IMR-90 (cell line): Measurements from ENCODE around the gene IP6K1. TPM values are rescaled to one million over a fixed set of nuclear protein-coding genes. Genes with fewer than 3 reads are reported as not detected.

Experiments used
- ATAC-seq: fragments of 200-7000 bp; cut with Tn5 transposase; 2 replicates; pipeline ENCODE4 v1.9.1; 2020; ENCODE audit warnings: low read depth, mild to moderate bottlenecking, moderate library complexity
- BruUV-seq: library from RNA; stranded (reverse); fragments of 400-500 nt; replicated peaks from 2 replicates; lab custom pipeline; 2021; lab: Mats Ljungman, UMichigan
- CTCF ChIA-PET: fragments of 300-600 bp; formaldehyde crosslinking; extraction: SDS; loops from one replicate; lab custom pipeline; 2021; ENCODE audit warnings: antibody characterized with exemption; lab: Yijun Ruan, JAX
- POLR2A ChIA-PET: fragments of 300-600 bp; sonication (Branson Sonifier 250); formaldehyde crosslinking; loops from one replicate; lab custom pipeline; 2022; ENCODE audit warnings: antibody characterized with exemption; ENCODE audit not compliant: unreplicated experiment; lab: Charles Lee
- DNase-seq: peaks from one replicate; pipeline ENCODE4 v3.0.0; 2013
- H2AFZ ChIP-seq: replicated peaks from 2 replicates; pipeline ENCODE3; 2013; ENCODE audit warnings: low read length, mild to moderate bottlenecking; ENCODE audit not compliant: poor library complexity
- H2AK5ac ChIP-seq: 2 replicates; pipeline ENCODE4 v1.6.1; 2013; ENCODE audit warnings: low read depth, low read length, inconsistent platforms
- H2AK9ac ChIP-seq: replicated peaks from 2 replicates; pipeline ENCODE3; 2013; ENCODE audit warnings: mild to moderate bottlenecking, low read depth, low read length, moderate library complexity; ENCODE audit not compliant: poor library complexity
- H2BK120ac ChIP-seq: 2 replicates; pipeline ENCODE4 v1.6.1; 2013; ENCODE audit warnings: low read depth, low read length, inconsistent platforms
- H2BK15ac ChIP-seq: 3 replicates; pipeline ENCODE4 v1.6.1; 2013; ENCODE audit warnings: low read depth, low read length, inconsistent platforms
- H2BK20ac ChIP-seq: 2 replicates; pipeline ENCODE4 v1.6.1; 2013; ENCODE audit warnings: low read depth, mild to moderate bottlenecking, inconsistent platforms, low read length, moderate library complexity
- H2BK5ac ChIP-seq: 2 replicates; pipeline ENCODE4 v1.6.1; 2013; ENCODE audit warnings: mild to moderate bottlenecking, low read depth, low read length, inconsistent platforms; ENCODE audit not compliant: poor library complexity, severe bottlenecking
- H3K14ac ChIP-seq: replicated peaks from 2 replicates; pipeline ENCODE4 v1.6.1; 2013; ENCODE audit warnings: low read depth, low read length, inconsistent platforms
- H3K18ac ChIP-seq: 2 replicates; pipeline ENCODE4 v1.6.1; 2013; ENCODE audit warnings: low read depth, low read length, control low read depth
- H3K23ac ChIP-seq: 2 replicates; pipeline ENCODE4 v1.6.1; 2013; ENCODE audit warnings: low read depth, low read length, inconsistent platforms
- H3K27ac ChIP-seq: 2 replicates; pipeline ENCODE4 v1.5.1; 2013; ENCODE audit warnings: mild to moderate bottlenecking, control low read depth, low read length; ENCODE audit not compliant: insufficient read depth
- H3K27me3 ChIP-seq: 2 replicates; pipeline ENCODE4 v1.6.1; 2013; ENCODE audit warnings: low read length; ENCODE audit not compliant: control insufficient read depth, insufficient read depth
- H3K36me3 ChIP-seq: 2 replicates; pipeline ENCODE4 v1.6.1; 2013; ENCODE audit warnings: low read length, mixed read lengths; ENCODE audit not compliant: control insufficient read depth, insufficient read depth
- H3K4ac ChIP-seq: 2 replicates; pipeline ENCODE4 v1.6.1; 2013; ENCODE audit warnings: low read depth, low read length, inconsistent platforms
- H3K4me1 ChIP-seq: 2 replicates; pipeline ENCODE4 v1.6.1; 2013; ENCODE audit warnings: low read length, mixed read lengths; ENCODE audit not compliant: control insufficient read depth, insufficient read depth
- H3K4me2 ChIP-seq: 2 replicates; pipeline ENCODE4 v1.6.1; 2013; ENCODE audit warnings: low read depth, mild to moderate bottlenecking, control low read depth, low read length, moderate library complexity
- H3K4me3 ChIP-seq: 2 replicates; pipeline ENCODE4 v1.5.1; 2013; ENCODE audit warnings: low read depth, mild to moderate bottlenecking, control low read depth, low read length, moderate library complexity; ENCODE audit not compliant: insufficient read depth
- H3K56ac ChIP-seq: 2 replicates; pipeline ENCODE4 v1.6.1; 2013; ENCODE audit warnings: low read length, inconsistent platforms; ENCODE audit not compliant: insufficient read depth; ENCODE audit errors: extremely low read depth
- H3K79me1 ChIP-seq, 2 experiments: 2 replicates each; pipeline ENCODE4 v1.6.1; 2013; ENCODE audit warnings: low read length in 2 of 2, inconsistent platforms in 1 of 2, low read depth in 1 of 2
- H3K9ac ChIP-seq: 2 replicates; pipeline ENCODE4 v1.6.1; 2013; ENCODE audit warnings: low read depth, low read length, control low read depth
- H3K9me1 ChIP-seq: 2 replicates; pipeline ENCODE4 v1.6.1; 2013; ENCODE audit warnings: low read length, inconsistent platforms; ENCODE audit not compliant: insufficient read depth
- H3K9me3 ChIP-seq: 2 replicates; pipeline ENCODE4 v1.6.1; 2013; ENCODE audit warnings: low read length; ENCODE audit not compliant: control insufficient read depth, insufficient read depth
- H4K20me1 ChIP-seq: 2 replicates; pipeline ENCODE4 v1.6.1; 2013; ENCODE audit warnings: low read length, inconsistent platforms; ENCODE audit not compliant: insufficient read depth
- H4K5ac ChIP-seq: 2 replicates; pipeline ENCODE4 v1.6.1; 2013; ENCODE audit warnings: mild to moderate bottlenecking, low read depth, low read length, control low read depth
- H4K8ac ChIP-seq, 2 experiments: 2 replicates each; pipeline ENCODE4 v1.6.1; 2013; ENCODE audit warnings: low read depth in 2 of 2, low read length in 2 of 2, control low read depth in 1 of 2, inconsistent platforms in 1 of 2
- H4K91ac ChIP-seq: 2 replicates; pipeline ENCODE4 v1.6.1; 2013; ENCODE audit warnings: low read depth, low read length, inconsistent platforms; ENCODE audit not compliant: insufficient read depth
- FOS ChIP-seq: fragments of 150-350 bp; IDR thresholded peaks from 2 replicates; pipeline ENCODE4 v1.6.1; 2016; ENCODE audit warnings: low read depth, low read length
- MAZ ChIP-seq: IDR thresholded peaks from 2 replicates; pipeline ENCODE4 v1.6.1; 2012; ENCODE audit warnings: low read depth, mild to moderate bottlenecking, low read length, improper control_type of control experiment, moderate library complexity, borderline replicate concordance
- RFX5 ChIP-seq: IDR thresholded peaks from 2 replicates; pipeline ENCODE4 v1.8.0; 2012; ENCODE audit warnings: low read depth, mild to moderate bottlenecking, low read length, moderate library complexity
- SMC3 ChIP-seq: fragments of 150-350 bp; IDR thresholded peaks from 2 replicates; pipeline ENCODE4 v1.6.1; 2016; ENCODE audit warnings: low read depth, mild to moderate bottlenecking, antibody characterized with exemption, low read length, moderate library complexity
- USF2 ChIP-seq: fragments of 150-350 bp; IDR thresholded peaks from 2 replicates; pipeline ENCODE4 v1.6.1; 2017; ENCODE audit warnings: mild to moderate bottlenecking, antibody characterized with exemption, low read length, low read depth
- WGBS, 2 experiments: methylation state at CpG; one replicate each; pipeline versions ENCODE4 v1.1.5 to v1.1.7; 2013; ENCODE audit warnings: missing lambda C conversion rate in 2 of 2; ENCODE audit not compliant: insufficient read length in 1 of 2; ENCODE audit errors: extremely low coverage in 2 of 2; 5-methylcytosine and 5-hydroxymethylcytosine counted together
- dilution Hi-C: fragments of 300-500 bp; cut with HindIII; formaldehyde crosslinking; loops from one replicate; pipeline ENCODE4 v1.14.3; 2018; ENCODE audit warnings: low sequenced_read_pairs; ENCODE audit not compliant: unreplicated experiment
- in situ Hi-C: fragments of 300-500 bp; cut with MboI; formaldehyde crosslinking; loops from 3 replicates; pipeline ENCODE4 v1.14.3; 2019; ENCODE audit warnings: low sequenced_read_pairs, inconsistent platforms, mixed read lengths
- intact Hi-C: fragments of 100-400 bp; cut with micrococcal nuclease; formaldehyde crosslinking; loops from 2 replicates; pipeline ENCODE4 v1.10.0; 2022
- polyA plus RNA-seq, 3 experiments: library from polyadenylated mRNA; depleted of rRNA; stranded (reverse); fragments of >200 nt; gene quantifications; 2 replicates each; pipeline ENCODE4 v1.2.3, GENCODE V29; 2012; ENCODE audit warnings: low replicate concordance in 1 of 3
- total RNA-seq: library from RNA; depleted of rRNA; stranded (reverse); fragments of >200 nt; gene quantifications from 2 replicates; pipeline ENCODE4 v1.2.3, GENCODE V29; 2012

The IP6K1 gene
- total and polyA plus RNA-seq, 2 of the 4 experiments (the other 2 are of a cell fraction): 28.3 to 28.7 TPM

GRCh38 chr3:49806850-49807249 is 20.5 kb upstream of the IP6K1 start (continued):
- TF ChIP-seq FOS: no peak
- no peak for TF ChIP-seq SMC3
- TF ChIP-seq RFX5: no peak

- Histone ChIP-seq H4K20me1 (no peaks in the 10 kb centered on the region), H2BK120ac (peak overlapping the region; percentile 40; the same call in 1 of the 2 replicates), H2AK5ac (peak overlapping the region; percentile 51; the same call in 1 of the 2 replicates), H2BK20ac (peak overlapping the region; percentile 29; the same call in 1 of the 2 replicates), H3K56ac (no peak overlapping the region), H2BK15ac (no peak overlapping the region), H3K27me3 (no peaks in the 10 kb centered on the region), H3K4me1 (peaks cover 32% of the 10 kb centered on the region), H3K36me3 (peaks cover 21% of the 10 kb centered on the region), H4K8ac (peak overlapping the region in 1 of 2 experiments; percentile 50; a peak in 2 of 4 replicates), H3K9ac (no peak overlapping the region; the same call in 1 of the 2 replicates), H3K23ac (no peak overlapping the region), H3K4me2 (peak overlapping the region; percentile 8; the same call in 1 of the 2 replicates), H3K4me3 (no peak overlapping the region), H3K27ac (peak overlapping the region; percentile 36; the same call in 1 of the 2 replicates), H3K14ac (peak overlapping the region; percentile 77), H3K79me1 (peaks cover 0 to 9% of the 10 kb centered on the region in 2 experiments; a peak in 1 of 4 replicates), H3K4ac (peak overlapping the region; percentile 48; the same call in 1 of the 2 replicates), H3K9me3 (no peaks in the 10 kb centered on the region), H2AFZ (peak overlapping the region; percentile 9), H3K18ac (peak overlapping the region; percentile 34; the same call in 1 of the 2 replicates), H4K5ac (peak overlapping the region; percentile 22; the same call in 1 of the 2 replicates), H4K91ac (peak overlapping the region; percentile 49; the same call in 1 of the 2 replicates), H3K9me1 (peaks cover 7% of the 10 kb centered on the region; the same call in 1 of the 2 replicates), H2AK9ac (peak overlapping the region; percentile 92), H2BK5ac (no peak overlapping the region)
- dilution Hi-C loops (no loop called here), intact Hi-C loops (no loop called here), in situ Hi-C loops (no loop called here)
- 38% methylated on average over 2 of the region's 11 CpGs; no CpG with 5 or more reads in 1 of the 2 experiments for WGBS, 2 experiments
- ATAC-seq (no peak), DNase-seq (no peak)
- CTCF ChIA-PET: interaction anchor here (0.8 to 4.6 kb wide), 2 partner anchors 33 to 34 kb away, joined by 3 to 33 read pairs; no protein-coding TSS in a partner anchor
- POLR2A ChIA-PET: no interaction called here
- TF ChIP-seq MAZ (peak; percentile 38; the same call in 1 of the 2 replicates), USF2 (no peak)
- BruUV-seq: no TSS peak
Observed at GRCh38 chr3:49805897-49806701, 19.8 kb upstream of the IP6K1 start.
